ENCODE results near the gene GRIK4.

Gene GRIK4

DNA sequence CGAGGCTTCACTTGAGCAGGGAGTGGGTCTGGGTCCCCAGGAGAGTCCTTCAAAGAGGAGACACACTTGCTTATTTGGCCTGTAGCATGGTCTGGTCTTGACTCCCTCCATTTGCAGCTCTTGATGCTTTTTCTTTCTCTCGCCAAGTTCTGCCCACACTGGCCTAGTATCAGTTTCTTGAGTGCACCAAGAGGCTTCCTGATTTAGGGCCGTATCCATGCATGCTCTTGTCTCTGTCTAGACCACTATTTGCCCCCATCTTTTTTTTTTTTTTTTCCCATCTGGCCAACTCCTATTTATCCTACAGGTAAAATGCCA is 170.7 kb downstream of the GRIK4 start:
- peaks cover 0 to 2% of the 10 kb centered on the region in 2 donors for H3K4me1 Mint-ChIP-seq
- peaks cover 33 to 34% of the 10 kb centered on the region in 2 donors for H3K27me3 Mint-ChIP-seq
- no peaks in the 10 kb centered on the region for H3K36me3 Mint-ChIP-seq
- no peak for DNase-seq
- H3K27ac Mint-ChIP-seq: no peak overlapping the region
- H3K9me3 Mint-ChIP-seq: no peaks in the 10 kb centered on the region
- no peak overlapping the region for H3K4me3 Mint-ChIP-seq
- ATAC-seq (replicated peaks): no peak

DNA sequence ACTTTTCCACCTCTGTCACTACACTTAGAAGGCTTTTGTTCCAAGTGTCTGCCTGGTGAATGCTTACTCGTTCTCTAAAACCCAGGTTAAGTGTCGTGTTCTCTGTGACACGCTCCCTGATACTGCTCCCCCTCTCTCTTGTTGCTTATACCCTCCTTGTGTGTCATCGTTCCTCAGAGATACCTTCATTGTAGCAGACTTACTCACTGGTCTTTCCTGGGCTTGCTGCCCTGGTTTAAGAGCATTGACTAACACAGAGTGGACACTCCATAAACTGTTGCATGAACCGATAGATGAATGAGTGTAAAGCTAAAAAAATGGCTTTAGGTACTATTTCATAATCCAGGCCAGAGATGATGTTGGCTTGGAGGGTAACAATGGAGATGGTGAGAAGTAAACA is 171.3 kb downstream of the GRIK4 start:
- ATAC-seq (replicated peaks) (no peak), DNase-seq (no peak)
- no peak overlapping the region for H3K27ac Mint-ChIP-seq
- peaks cover 33 to 38% of the 10 kb centered on the region in 2 donors for H3K27me3 Mint-ChIP-seq
- H3K4me1 Mint-ChIP-seq: peaks cover 0 to 2% of the 10 kb centered on the region in 2 donors
- H3K9me3 Mint-ChIP-seq: no peaks in the 10 kb centered on the region
- H3K36me3 Mint-ChIP-seq: no peaks in the 10 kb centered on the region
- no peak overlapping the region for H3K4me3 Mint-ChIP-seq

DNA sequence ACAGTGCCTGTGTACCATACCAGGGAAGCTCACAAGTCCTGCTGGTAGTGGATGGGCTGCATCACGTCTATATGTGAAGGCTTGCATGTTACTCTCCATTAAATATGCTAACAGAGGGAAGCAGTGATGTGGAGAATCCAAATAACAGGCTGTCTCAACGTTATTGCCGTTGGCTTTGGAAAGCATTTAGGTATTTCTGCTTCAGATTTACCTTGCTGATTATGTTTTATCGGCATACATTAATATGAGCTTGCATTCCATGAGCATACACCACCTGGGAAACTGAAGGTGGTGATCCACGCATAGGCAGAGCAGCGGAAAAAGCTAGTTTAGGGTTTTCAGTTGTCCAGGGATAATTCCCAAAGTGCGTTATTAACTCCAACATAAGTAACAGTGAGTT is 175.0 kb downstream of the GRIK4 start:
- no peak overlapping the region for H3K27ac Mint-ChIP-seq
- no peaks in the 10 kb centered on the region for H3K36me3 Mint-ChIP-seq
- no peak for DNase-seq
- H3K27me3 Mint-ChIP-seq: peaks cover 44 to 64% of the 10 kb centered on the region in 2 donors
- ATAC-seq (replicated peaks): no peak
- H3K4me1 Mint-ChIP-seq: no peaks in the 10 kb centered on the region
- H3K4me3 Mint-ChIP-seq: no peak overlapping the region
- no peaks in the 10 kb centered on the region for H3K9me3 Mint-ChIP-seq

DNA sequence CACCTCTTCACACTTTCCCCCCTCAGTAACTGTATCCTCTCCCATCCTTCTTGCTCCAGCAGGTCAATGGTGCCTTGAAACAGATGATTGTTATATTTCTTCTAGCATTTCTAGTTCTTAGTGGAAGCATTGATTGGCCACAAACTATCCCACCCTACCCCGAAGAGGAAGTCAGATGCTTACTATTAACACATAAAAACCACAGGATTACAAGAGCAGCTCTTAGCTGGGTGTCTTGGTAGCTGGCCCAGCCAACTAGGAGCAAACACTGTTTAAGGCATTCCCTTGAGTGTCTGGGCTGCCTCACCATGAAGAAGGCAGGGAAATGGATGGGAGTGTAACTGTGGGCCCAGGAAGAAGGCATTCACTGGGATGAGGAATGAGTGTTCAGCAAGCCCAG is 176.6 kb downstream of the GRIK4 start:
- Mint-ChIP-seq H3K27ac (no peak overlapping the region), H3K4me3 (no peak overlapping the region), H3K4me1 (no peaks in the 10 kb centered on the region), H3K27me3 (peaks cover 41 to 59% of the 10 kb centered on the region in 2 donors), H3K9me3 (no peaks in the 10 kb centered on the region), H3K36me3 (peaks cover 0 to 9% of the 10 kb centered on the region in 2 donors)
- no peak for DNase-seq
- ATAC-seq (replicated peaks): no peak

DNA sequence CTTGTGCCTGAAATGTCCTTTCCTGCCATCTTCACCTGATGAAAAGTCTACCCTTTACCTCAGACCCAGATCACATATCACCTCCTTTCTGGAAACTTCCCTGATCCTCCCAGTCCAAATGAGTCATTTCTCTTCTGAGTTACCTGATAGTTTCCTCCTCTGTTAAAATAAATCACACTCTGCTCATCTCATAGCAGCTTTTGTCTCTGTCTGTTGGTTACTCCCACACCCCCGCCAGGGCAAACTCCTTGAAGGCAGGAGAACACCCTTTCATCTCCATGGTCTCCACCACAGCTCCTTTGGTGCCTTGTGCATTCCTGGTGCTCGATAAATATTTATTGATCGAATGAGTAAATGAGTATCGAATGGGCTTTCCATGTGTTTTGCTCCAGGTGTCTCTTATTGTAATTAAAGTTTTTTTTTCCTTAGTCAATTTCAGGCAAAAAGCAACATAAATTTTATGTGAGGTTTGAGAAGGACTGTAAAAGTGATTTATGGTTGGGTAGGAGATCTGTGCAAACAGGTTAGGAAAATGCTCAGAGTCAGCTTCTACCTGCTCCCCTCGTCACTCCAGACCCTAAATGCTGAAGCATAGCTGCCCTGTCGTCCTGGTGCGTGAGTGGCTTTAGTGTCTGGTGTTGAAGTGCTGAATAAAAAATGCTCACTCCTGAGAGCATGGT is 178.2 kb downstream of the GRIK4 start:
- no peak for ATAC-seq (replicated peaks)
- Mint-ChIP-seq H3K4me3 (no peak overlapping the region), H3K4me1 (no peaks in the 10 kb centered on the region), H3K9me3 (no peaks in the 10 kb centered on the region), H3K27ac (no peak overlapping the region), H3K36me3 (peaks cover 0 to 9% of the 10 kb centered on the region in 2 donors), H3K27me3 (peaks cover 44 to 50% of the 10 kb centered on the region in 2 donors)
- DNase-seq: no peak

DNA sequence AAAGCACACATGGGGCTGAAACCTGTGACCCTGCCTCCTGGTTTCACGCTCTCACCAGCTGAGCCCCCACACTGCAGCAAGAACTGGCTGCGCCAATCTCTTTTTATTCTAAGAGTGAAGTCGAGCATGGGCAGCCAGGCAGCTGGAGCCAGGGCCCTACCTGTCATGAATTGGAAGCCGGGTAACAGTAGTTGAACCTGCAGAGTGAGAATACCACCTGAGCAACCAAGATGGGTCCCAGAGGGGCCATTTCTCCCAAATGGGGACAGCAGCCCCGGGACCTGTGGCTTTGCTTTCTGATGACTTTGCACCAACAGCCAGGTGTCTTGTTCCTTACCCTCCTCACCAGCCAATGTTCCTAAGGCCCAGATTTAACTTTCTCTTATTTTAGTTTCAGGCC is 178.9 kb downstream of the GRIK4 start:
- no peak for ATAC-seq (replicated peaks)
- no peaks in the 10 kb centered on the region for H3K9me3 Mint-ChIP-seq
- peaks cover 44 to 50% of the 10 kb centered on the region in 2 donors for H3K27me3 Mint-ChIP-seq
- peaks cover 0 to 9% of the 10 kb centered on the region in 2 donors for H3K36me3 Mint-ChIP-seq
- no peak overlapping the region for H3K27ac Mint-ChIP-seq
- no peak overlapping the region for H3K4me3 Mint-ChIP-seq
- H3K4me1 Mint-ChIP-seq: no peaks in the 10 kb centered on the region
- no peak for DNase-seq

DNA sequence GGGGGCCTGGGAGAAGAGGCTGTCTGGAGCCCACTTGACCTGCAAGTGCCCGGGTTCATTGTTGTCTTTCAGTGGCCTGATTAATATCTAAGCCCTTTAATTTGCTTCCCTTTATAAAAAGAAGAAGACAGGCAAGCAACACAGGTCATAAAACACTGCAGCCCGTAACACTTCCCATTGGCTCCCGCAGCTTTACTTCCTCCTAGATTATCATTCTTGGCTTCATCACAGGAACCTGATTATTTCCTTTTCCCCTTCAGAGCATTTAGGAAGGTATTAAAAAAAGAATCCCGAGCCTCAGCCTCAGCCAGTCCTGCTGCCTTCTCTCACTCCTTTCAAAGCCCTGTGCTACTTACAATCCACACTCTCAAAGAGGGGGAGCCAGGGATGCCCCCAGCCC is 183.2 kb downstream of the GRIK4 start:
- Mint-ChIP-seq H3K36me3 (peaks cover 0 to 9% of the 10 kb centered on the region in 2 donors), H3K4me1 (no peaks in the 10 kb centered on the region)
- ATAC-seq (replicated peaks): no peak

DNA sequence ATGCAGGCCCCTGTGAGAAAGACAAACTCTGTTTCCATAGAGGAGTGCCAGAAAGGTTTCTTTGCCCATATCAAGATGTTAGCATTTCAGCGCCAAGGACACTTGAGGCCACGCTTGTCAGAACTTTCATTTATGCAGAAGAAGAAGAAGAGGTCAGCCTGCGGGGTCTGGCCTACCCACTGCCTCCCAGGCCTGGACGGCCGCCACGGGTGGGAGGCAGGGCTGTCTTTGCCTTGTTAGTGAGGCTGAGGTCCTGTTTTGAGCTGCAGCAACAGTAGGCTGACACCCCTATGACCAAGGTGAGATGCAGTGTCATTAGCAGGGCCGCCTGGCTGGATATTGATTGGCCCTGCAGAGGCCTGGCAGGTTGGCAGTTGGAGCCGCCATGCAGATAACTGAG is 183.9 kb downstream of the GRIK4 start:
- DNase-seq: no peak
- H3K4me1 Mint-ChIP-seq: no peaks in the 10 kb centered on the region
- H3K36me3 Mint-ChIP-seq: peaks cover 0 to 9% of the 10 kb centered on the region in 2 donors
- no peak overlapping the region for H3K27ac Mint-ChIP-seq
- no peaks in the 10 kb centered on the region for H3K9me3 Mint-ChIP-seq
- peaks cover 25 to 32% of the 10 kb centered on the region in 2 donors for H3K27me3 Mint-ChIP-seq
- no peak for ATAC-seq (replicated peaks)
- H3K4me3 Mint-ChIP-seq: no peak overlapping the region

More for the DNA sequence above, 183.2 kb downstream of the GRIK4 start:
- Mint-ChIP-seq H3K4me3 (no peak overlapping the region), H3K27ac (no peak overlapping the region), H3K9me3 (no peaks in the 10 kb centered on the region), H3K27me3 (peaks cover 31 to 38% of the 10 kb centered on the region in 2 donors)
- DNase-seq: no peak

DNA sequence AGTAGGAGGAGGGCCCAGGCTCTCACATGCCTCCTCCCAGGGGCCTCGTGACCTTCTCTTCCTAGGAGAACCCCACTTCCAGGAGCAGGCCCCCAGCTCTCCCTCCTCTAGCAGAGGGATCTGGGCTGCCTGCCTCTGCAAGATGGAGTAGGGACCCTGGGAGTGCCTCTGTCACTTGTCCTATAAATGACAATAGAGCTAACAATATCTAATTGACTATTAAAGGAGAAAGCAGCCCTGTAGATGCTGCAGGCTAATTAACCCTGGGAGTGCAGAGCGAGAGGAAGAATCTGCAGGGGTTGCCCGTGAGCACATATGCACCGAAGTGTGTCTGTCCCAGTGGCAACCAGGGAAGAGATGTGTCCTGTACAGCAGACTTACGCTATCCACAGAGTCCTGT is 184.4 kb downstream of the GRIK4 start:
- no peaks in the 10 kb centered on the region for H3K4me1 Mint-ChIP-seq
- ATAC-seq (replicated peaks) (no peak), DNase-seq (no peak)
- H3K27me3 Mint-ChIP-seq: peaks cover 20 to 28% of the 10 kb centered on the region in 2 donors
- H3K9me3 Mint-ChIP-seq: no peaks in the 10 kb centered on the region
- H3K36me3 Mint-ChIP-seq: peaks cover 0 to 9% of the 10 kb centered on the region in 2 donors
- H3K27ac Mint-ChIP-seq: no peak overlapping the region
- H3K4me3 Mint-ChIP-seq: no peak overlapping the region

DNA sequence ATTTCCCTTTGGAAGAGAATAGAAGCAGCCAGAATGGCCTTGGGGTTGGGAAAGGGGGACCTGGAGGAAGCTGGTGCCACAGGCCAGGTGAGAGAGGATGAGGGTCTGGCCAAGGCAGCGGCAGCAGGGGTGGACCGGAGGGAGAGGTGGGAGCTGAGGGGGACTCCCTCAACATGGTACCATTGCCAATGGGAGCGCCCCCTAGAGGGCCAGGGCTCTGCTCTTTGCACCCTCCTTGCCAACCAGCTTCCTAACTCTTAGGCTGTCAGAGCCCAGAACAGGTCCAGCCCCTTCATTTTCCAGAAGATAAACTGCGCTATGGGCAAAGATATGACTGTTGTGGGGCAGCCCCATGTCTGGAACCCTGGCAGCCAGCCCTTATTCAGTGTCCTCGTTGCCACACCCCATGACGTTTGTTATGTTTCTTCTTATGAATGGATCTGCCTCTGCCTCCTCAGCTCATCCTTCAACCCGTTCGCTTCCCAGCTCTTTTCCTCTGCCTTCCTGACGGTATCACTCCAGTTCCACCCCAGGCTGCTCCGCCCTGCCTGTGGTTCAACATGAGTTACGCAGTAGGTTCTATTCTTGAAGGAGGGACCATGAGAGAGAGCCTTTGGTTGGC is 185.2 kb downstream of the GRIK4 start:
- Mint-ChIP-seq H3K27me3 (peaks cover 16 to 23% of the 10 kb centered on the region in 2 donors), H3K27ac (no peak overlapping the region), H3K9me3 (peaks cover 0 to 5% of the 10 kb centered on the region in 2 donors), H3K36me3 (peaks cover 0 to 8% of the 10 kb centered on the region in 2 donors), H3K4me1 (peaks cover 2% of the 10 kb centered on the region in 2 donors), H3K4me3 (no peak overlapping the region)
- ATAC-seq (replicated peaks) (no peak), DNase-seq (no peak)

DNA sequence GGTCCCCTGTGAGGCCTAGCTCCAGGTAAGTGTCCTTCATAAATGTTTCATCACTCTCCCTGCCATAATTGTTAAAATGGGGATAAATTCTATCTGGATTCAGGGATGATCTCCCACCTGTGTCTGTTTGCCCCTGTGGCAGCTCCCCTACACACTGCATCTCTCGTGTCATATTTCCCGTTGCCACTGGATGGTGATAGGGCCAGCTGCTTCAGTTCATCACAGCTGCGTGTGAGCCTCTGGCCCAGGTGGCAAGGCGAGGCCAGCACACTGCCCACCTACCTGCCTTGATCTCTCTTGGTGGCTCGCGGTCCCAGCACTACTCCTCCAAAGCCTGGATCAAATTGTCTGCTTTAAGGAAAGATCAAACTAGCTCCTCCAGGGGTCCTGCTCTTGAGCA is 187.4 kb downstream of the GRIK4 start:
- Mint-ChIP-seq H3K4me1 (peaks cover 13 to 23% of the 10 kb centered on the region in 2 donors), H3K27me3 (peaks cover 6 to 8% of the 10 kb centered on the region in 2 donors), H3K27ac (no peak overlapping the region), H3K9me3 (peaks cover 0 to 5% of the 10 kb centered on the region in 2 donors), H3K4me3 (no peak overlapping the region), H3K36me3 (no peaks in the 10 kb centered on the region)
- no peak for DNase-seq
- no peak for ATAC-seq (replicated peaks)

DNA sequence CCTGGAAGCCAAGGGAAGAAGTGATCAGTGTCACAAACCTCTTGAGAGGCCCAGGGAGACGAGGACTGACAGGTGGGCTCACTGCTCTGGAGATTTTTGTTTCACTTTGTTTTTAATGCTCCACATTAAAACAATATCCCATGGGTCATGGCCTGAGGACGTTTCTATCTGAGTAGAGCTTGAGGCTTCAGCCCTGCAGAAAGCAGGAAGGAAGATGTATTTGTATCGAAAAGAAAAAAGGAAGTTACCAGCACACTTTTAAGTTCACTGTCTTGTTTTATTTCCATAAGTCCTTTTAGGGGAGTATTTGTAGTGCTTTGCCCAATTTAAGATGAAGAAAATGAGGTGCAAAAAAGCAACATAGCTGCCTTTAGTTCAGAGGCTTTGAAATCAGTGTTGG is 191.1 kb downstream of the GRIK4 start:
- Mint-ChIP-seq H3K36me3 (peaks cover 2 to 13% of the 10 kb centered on the region in 2 donors), H3K27ac (peak overlapping the region; percentile 3), H3K9me3 (peaks cover 0 to 13% of the 10 kb centered on the region in 2 donors), H3K27me3 (no peaks in the 10 kb centered on the region), H3K4me3 (no peak overlapping the region), H3K4me1 (peaks cover 13 to 23% of the 10 kb centered on the region in 2 donors)
- ATAC-seq (replicated peaks): peak; percentile 71 to 74
- no peak for DNase-seq

DNA sequence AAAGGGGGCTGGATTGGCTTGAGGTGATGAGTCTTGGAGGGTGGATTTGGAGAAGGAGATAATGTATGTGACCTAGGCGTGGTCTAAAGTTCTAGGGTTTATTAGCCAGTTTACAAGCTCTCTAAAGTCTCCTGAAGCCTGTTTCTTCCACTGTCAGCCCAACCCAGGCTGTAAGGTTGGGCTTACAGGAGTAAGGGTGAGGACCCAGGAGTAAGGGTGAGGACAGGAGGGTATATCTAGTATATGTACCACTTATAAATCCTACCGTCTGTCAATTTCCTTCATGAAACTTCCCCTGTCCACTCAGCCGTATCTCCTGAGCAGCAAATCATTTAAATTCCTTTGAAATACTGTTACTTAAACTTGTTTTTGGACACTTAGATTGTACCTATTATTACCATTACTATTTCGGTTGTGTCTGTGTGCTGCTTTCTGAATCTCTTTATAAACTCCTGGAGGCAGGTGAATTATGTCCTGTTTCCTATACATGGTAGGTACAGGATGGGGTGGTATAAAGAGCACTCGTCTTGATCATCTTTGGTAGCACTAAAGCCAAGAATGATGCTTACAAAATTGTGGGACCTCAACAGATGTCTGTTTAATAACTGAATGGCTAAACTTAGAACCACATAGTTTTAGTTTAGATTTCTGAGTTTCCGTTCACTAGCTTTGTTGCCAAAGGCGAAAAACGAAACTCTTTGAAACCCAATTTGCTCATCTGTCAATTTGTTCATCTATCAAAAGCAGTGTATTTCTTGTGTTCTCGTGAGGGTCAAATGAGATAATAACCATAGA is 192.0 kb downstream of the GRIK4 start:
- DNase-seq (no peak), ATAC-seq (replicated peaks) (no peak)
- Mint-ChIP-seq H3K27me3 (no peaks in the 10 kb centered on the region), H3K27ac (peak overlapping the region; percentile 52), H3K36me3 (peaks cover 2 to 13% of the 10 kb centered on the region in 2 donors), H3K4me3 (no peak overlapping the region), H3K4me1 (peaks cover 13 to 23% of the 10 kb centered on the region in 2 donors), H3K9me3 (peaks cover 0 to 17% of the 10 kb centered on the region in 2 donors)

DNA sequence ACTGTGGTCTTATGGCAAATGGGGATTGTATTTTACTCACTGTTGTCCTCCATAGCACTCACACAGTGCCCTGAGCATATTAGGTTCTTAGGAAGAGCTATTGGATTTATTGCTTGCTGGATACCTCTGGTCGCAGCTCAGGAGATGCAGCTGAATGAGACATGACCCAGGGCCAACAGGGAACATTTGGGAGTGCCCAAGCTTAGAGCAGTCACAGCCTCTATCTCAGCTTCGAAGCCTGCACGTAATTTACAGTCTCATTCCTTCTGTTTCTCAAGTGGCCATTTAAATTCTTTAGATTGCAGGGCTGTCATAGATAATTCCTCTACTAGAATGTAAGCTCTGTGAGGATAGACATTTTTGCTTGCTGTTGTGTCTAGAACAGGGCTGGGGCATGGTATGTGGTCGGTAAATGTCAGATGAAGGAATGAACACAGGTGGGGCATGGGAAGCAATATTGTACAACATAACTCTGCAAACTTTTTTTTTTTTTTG is 192.8 kb downstream of the GRIK4 start:
- Mint-ChIP-seq H3K27ac (no peak overlapping the region), H3K9me3 (peaks cover 0 to 17% of the 10 kb centered on the region in 2 donors), H3K4me3 (no peak overlapping the region), H3K27me3 (no peaks in the 10 kb centered on the region), H3K4me1 (peaks cover 13 to 23% of the 10 kb centered on the region in 2 donors), H3K36me3 (peaks cover 2 to 13% of the 10 kb centered on the region in 2 donors)
- DNase-seq (no peak), ATAC-seq (replicated peaks) (no peak)
